Right lobe of liver (tissue), 6 donors: Measurements from ENCODE around the gene IL6R. TPM values are rescaled to one million over a fixed set of nuclear protein-coding genes. Genes with fewer than 3 reads are reported as not detected.
A peak's percentile ranks its signal among the peaks of the same experiment; 100 is the strongest.

Experiments used
- ATAC-seq, 4 donors: fragments of 200-7000 bp; cut with Tn5 transposase; one replicate each; pipeline ENCODE4 v1.9.1; 2020; ENCODE audit warnings: mild to moderate bottlenecking in 4 of 4, moderate library complexity in 4 of 4
- DNase-seq, 3 donors: peaks; one replicate each; pipeline ENCODE4 v3.0.0-alpha.2; 2020
- H3K27ac ChIP-seq, 3 donors: fragments of 200-600 bp; one replicate each; pipeline ENCODE4 v1.8.0; 2022
- H3K27me3 ChIP-seq, 2 donors: fragments of 200-600 bp; one replicate each; pipeline ENCODE4 v1.8.0; 2022
- H3K36me3 ChIP-seq, 4 donors: fragments of 200-600 bp; sonication (generic) in 1 of 4; one replicate each; pipeline versions ENCODE4 v1.5.1 to v1.8.0; 2017 to 2022; ENCODE audit warnings: control low read depth in 1 of 4
- H3K4me1 ChIP-seq, 4 donors: fragments of 200-600 bp; sonication (generic) in 1 of 4; one replicate each; pipeline versions ENCODE4 v1.5.1 to v1.8.0; 2017 to 2022; ENCODE audit warnings: control low read depth in 1 of 4
- H3K4me3 ChIP-seq, 3 donors: fragments of 200-600 bp; one replicate each; pipeline ENCODE4 v1.8.0; 2022
- H3K9me3 ChIP-seq, 4 donors: fragments of 200-600 bp; sonication (generic) in 1 of 4; one replicate each; pipeline versions ENCODE4 v1.5.1 to v1.8.0; 2017 to 2022; ENCODE audit warnings: control low read depth in 1 of 4
- CTCF ChIP-seq, 4 donors: fragments of 200-600 bp in 3 of 4; fragments of 450-650 bp in 1 of 4; IDR thresholded peaks; one replicate each; pipeline versions ENCODE4 v1.5.1 to v1.8.0; 2016 to 2022; ENCODE audit warnings: antibody characterized with exemption in 4 of 4, mild to moderate bottlenecking in 2 of 4
- POLR2A ChIP-seq: fragments of 450-650 bp; IDR thresholded peaks from one replicate; pipeline ENCODE4 v1.6.1; 2017; ENCODE audit warnings: antibody characterized with exemption, mild to moderate bottlenecking
- WGBS: methylation state at CpG from one replicate; pipeline ENCODE4 v1.1.6; 2018; ENCODE audit warnings: low coverage, low lambda C conversion rate; ENCODE audit not compliant: insufficient coverage; ENCODE audit errors: missing lambda C conversion rate; 5-methylcytosine and 5-hydroxymethylcytosine counted together
- intact Hi-C, 2 donors: fragments of 100-400 bp; cut with DNase I; formaldehyde crosslinking; loops; one replicate each; pipeline versions ENCODE4 v1.11.2 to v1.14.1; 2022
- total RNA-seq, 6 experiments: library from RNA; depleted of rRNA in 2 of 6; stranded (reverse); fragments of >200 nt in 2 of 6; fragmentation: NEBNext Ultra II Directional in 3 of 6; extraction: Animal tissue kit (Norgen Biotek cat#: 25700) in 3 of 6; gene quantifications; one replicate each; pipeline versions ENCODE4 v1.1.0 to v1.2.4, GENCODE V29; 2016 to 2023
- donor health status: DM: no; HTN: yes; CAD: no.
- donor health status: DM: no; HTN: no; CAD: no.
- donor health status: DM: no; HTN: no; CAD: no.
- donor health status: DM: no; HTN: yes; CAD: no.
- donor health status: DM: no; HTN: yes; CAD: no.

The IL6R gene
- total RNA-seq, 6 experiments from 2014 or later: 32.2 to 145 (median 68.2) TPM

- peak overlapping the region; percentile 98 to 99 (median 98) for H3K27ac ChIP-seq
- peak overlapping the region; percentile 79 to 95 (median 91) for H3K4me3 ChIP-seq
- peak; percentile 0 to 49 (median 26) for ATAC-seq
- peak; percentile 75 to 91 (median 85) for DNase-seq
- TF ChIP-seq POLR2A: peak; percentile 25
- TF ChIP-seq CTCF (IDR thresholded peaks at IDR 0.05): peak; percentile 21 to 47 (median 24)
- no peaks in the 10 kb centered on the region for H3K27me3 ChIP-seq
- H3K36me3 ChIP-seq: no peaks in the 10 kb centered on the region
- peaks cover 0 to 44% (median 15%) of the 10 kb centered on the region in 4 donors for H3K4me1 ChIP-seq
- 2% methylated on average over 22 of the region's 40 CpGs for WGBS
- H3K9me3 ChIP-seq: no peaks in the 10 kb centered on the region
- intact Hi-C loops: no loop called here
These were observed 816 bp downstream of the IL6R start for GRCh38 chr1:154405747-154406571.

- TF ChIP-seq POLR2A: no peak
- TF ChIP-seq CTCF (IDR thresholded peaks at IDR 0.05): no peak
- no peak for DNase-seq
- Histone ChIP-seq H3K27ac (peak overlapping the region; percentile 98 to 99 (median 98)), H3K9me3 (no peaks in the 10 kb centered on the region), H3K36me3 (no peaks in the 10 kb centered on the region), H3K4me3 (peak overlapping the region; percentile 79 to 95 (median 91)), H3K4me1 (peaks cover 0 to 49% (median 18%) of the 10 kb centered on the region in 4 donors), H3K27me3 (no peaks in the 10 kb centered on the region)
- no peak for ATAC-seq
- intact Hi-C loops: no loop called here
These were observed 1.4 kb downstream of the IL6R start for GRCh38 chr1:154406572-154406879.

- Histone ChIP-seq H3K36me3 (no peaks in the 10 kb centered on the region), H3K4me1 (peaks cover 0 to 52% (median 19%) of the 10 kb centered on the region in 4 donors), H3K9me3 (no peaks in the 10 kb centered on the region), H3K27me3 (no peaks in the 10 kb centered on the region), H3K27ac (peak overlapping the region; percentile 98 to 99 (median 98)), H3K4me3 (peak overlapping the region; percentile 79 to 95 (median 91))
- DNase-seq (no peak), ATAC-seq (no peak)
- 0% methylated on average over 1 of the region's 3 CpGs for WGBS
- intact Hi-C loops: no loop called here
- no peak for TF ChIP-seq POLR2A
- TF ChIP-seq CTCF (IDR thresholded peaks at IDR 0.05): no peak
These were observed 1.7 kb downstream of the IL6R start for GRCh38 chr1:154406886-154407197.

- Histone ChIP-seq H3K4me3 (peak overlapping the region; percentile 79 to 95 (median 91)), H3K4me1 (peaks cover 0 to 58% (median 22%) of the 10 kb centered on the region in 4 donors), H3K27ac (peak overlapping the region; percentile 98 to 99 (median 98)), H3K36me3 (no peaks in the 10 kb centered on the region), H3K9me3 (no peaks in the 10 kb centered on the region), H3K27me3 (no peaks in the 10 kb centered on the region)
- WGBS: 43% methylated on average over 5 of the region's 11 CpGs
- ATAC-seq (peak; percentile 2 to 10 (median 6)), DNase-seq (peak in 1 of 3 donors; percentile 49)
- intact Hi-C loops: no loop called here
- no peak for TF ChIP-seq CTCF (IDR thresholded peaks at IDR 0.05)
- peak; percentile 33 for TF ChIP-seq POLR2A
These were observed 2.3 kb downstream of the IL6R start for GRCh38 chr1:154407198-154408091.
